HG03060 (cell line): ENCODE results near the gene DCDC2C.

Experiments used
- ATAC-seq: cut with Tn5 transposase; IDR thresholded peaks from one replicate; pipeline ENCODE4 v1.9.1; 2021; ENCODE audit warnings: low read depth, moderate number of reproducible peaks; ENCODE audit not compliant: unreplicated experiment

The DCDC2C gene

GRCh38 chr2:3873899-3874298 lies 170.5 kb downstream of the DCDC2C start:
- ATAC-seq, result no peak

- no peak for ATAC-seq
Observed at GRCh38 chr2:3876221-3876620, 172.8 kb downstream of the DCDC2C start.

DNA sequence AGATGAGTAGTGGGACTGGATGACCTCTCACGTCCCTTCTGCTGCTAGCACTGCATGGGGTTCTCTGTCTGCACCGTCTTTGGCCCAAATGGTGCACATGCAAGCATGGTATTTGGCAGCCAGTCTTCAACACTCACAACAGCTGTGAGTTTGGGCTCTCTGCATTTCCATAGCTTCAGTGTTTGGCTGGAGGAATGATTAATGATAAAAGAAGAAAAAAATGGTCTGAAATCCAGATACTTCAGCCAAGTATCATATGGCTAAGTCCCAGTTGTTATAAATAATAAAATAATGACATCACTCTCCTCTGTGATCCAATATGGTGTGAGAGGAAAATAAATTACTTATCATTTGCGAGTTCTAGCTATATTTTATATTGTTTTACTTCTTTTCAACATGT lies 173.3 kb downstream of the DCDC2C start:
- no peak for ATAC-seq

DNA sequence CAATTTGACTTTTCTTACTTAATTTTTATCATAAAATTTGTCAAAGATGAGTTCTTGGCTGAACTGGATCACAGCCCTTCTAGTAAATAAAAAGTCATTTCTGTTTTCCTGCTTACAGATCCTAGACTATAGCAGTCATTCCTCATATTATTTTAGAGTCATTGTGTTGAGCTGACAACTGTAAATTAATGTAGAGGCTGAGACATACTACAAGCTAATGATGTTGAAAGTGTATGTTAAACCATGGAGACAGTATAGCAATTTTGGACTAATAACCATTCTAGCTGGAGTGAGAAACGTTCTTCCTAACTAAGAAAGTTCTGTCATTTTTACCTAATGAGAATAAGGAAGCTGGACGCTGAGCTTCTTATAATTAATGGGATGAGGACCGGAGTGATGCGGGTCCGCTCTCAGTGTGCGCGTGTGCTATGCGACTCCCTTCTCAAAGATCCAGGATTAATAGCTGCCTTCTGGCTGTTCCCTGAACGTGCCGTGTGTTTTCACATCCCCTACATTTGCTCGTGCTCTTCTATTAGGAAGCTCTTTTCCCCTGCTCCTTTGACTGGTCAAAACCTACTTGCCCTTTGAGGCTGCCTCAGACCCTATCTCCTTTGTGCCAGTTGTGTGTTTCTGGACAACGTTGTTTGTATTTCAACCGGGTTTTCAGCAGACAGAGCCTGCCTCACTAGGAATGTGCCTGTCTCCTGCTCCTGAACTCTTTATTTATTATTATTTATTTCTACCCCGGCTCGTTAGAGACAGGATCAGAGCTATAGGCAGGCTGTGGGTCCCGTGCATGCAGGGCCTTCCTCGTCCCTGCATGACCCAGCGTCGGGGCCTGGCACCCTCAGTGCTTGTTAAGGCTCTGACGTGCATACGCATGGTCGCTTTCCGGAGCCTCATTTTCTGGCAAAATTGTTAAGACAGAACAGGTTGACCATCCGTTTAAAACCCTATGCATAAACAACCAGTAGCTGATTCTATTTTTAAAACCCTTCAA lies 182.6 kb downstream of the DCDC2C start:
- ATAC-seq, result no peak

DNA sequence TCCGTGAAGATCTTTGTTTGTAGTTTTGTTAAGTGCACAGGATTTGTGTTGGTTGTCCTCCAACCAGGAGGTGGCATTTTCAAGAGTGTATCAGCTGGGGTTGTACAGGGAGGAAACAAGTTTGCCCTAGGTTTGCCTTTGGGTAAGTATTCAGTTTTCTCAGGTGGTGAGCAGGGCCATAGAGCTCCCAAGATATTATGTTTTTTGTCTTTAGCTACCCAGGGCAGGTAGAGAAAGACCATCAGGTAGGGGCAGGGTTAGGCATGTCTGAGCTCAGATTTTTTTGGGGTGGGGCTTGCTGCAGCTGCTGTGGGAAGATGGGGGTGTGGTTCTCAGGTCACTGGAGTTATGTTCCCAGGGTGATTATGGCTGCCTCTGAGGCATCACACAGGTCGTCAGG lies 191.6 kb downstream of the DCDC2C start:
- no peak for ATAC-seq
